SK-N-SH treated with all-trans-retinoic acid at 6 μM for 48 hours (cell line): ENCODE results near the gene CYP4A22.
"Not testable (repeated sequence)": the region's sequence is repeated elsewhere in the genome, so short reads cannot be mapped to it uniquely, and the experiment has no call there.

Experiments used
- ATAC-seq: fragments of 200-7000 bp; cut with Tn5 transposase; 3 replicates; pipeline ENCODE4 v1.9.1; 2020; ENCODE audit warnings: mild to moderate bottlenecking, moderate library complexity
- ARNTL ChIP-seq: fragments of 450-650 bp; formaldehyde crosslinking; IDR thresholded peaks from 2 replicates; pipeline ENCODE4 v1.5.0; 2020; ENCODE audit warnings: low read depth, mild to moderate bottlenecking, moderate library complexity, borderline replicate concordance
- BACH2 ChIP-seq: fragments of 250-450 bp; sonication (Bioruptor Pico); IDR thresholded peaks from 2 replicates; pipeline ENCODE4 v1.9.0; 2021; ENCODE audit warnings: mild to moderate bottlenecking, borderline replicate concordance
- CREB5 ChIP-seq: fragments of 250-450 bp; sonication (Bioruptor Pico); IDR thresholded peaks from 2 replicates; pipeline ENCODE4 v1.5.1; 2020; ENCODE audit warnings: low read depth, mild to moderate bottlenecking, moderate library complexity
- CSDC2 ChIP-seq: fragments of 250-450 bp; sonication (Bioruptor Pico); IDR thresholded peaks from 2 replicates; pipeline ENCODE4 v1.5.0; 2020; ENCODE audit warnings: mild to moderate bottlenecking, moderate library complexity
- CSRNP3 ChIP-seq: fragments of 250-450 bp; sonication (Bioruptor Pico); IDR thresholded peaks from 2 replicates; pipeline ENCODE4 v1.5.1; 2021; ENCODE audit warnings: mild to moderate bottlenecking, moderate library complexity
- ESRRG ChIP-seq: fragments of 250-450 bp; sonication (Bioruptor Pico); IDR thresholded peaks from 2 replicates; pipeline ENCODE4 v1.6.1; 2021; ENCODE audit warnings: mild to moderate bottlenecking
- GLIS3 ChIP-seq: fragments of 250-450 bp; sonication (Bioruptor Pico); IDR thresholded peaks from 2 replicates; pipeline ENCODE4 v1.5.0; 2020; ENCODE audit warnings: mild to moderate bottlenecking, moderate library complexity
- ISL1 ChIP-seq: fragments of 250-450 bp; sonication (Bioruptor Pico); IDR thresholded peaks from 2 replicates; pipeline ENCODE4 v2.1.2; 2022; ENCODE audit warnings: mild to moderate bottlenecking, moderate library complexity
- OSR1 ChIP-seq: fragments of 250-450 bp; sonication (Bioruptor Pico); IDR thresholded peaks from 2 replicates; pipeline ENCODE4 v1.8.0; 2022; ENCODE audit warnings: moderate library complexity, mild to moderate bottlenecking, inconsistent platforms
- PATZ1 ChIP-seq: fragments of 250-450 bp; sonication (Bioruptor Pico); IDR thresholded peaks from 2 replicates; pipeline ENCODE4 v1.8.0; 2020; ENCODE audit warnings: mild to moderate bottlenecking, moderate library complexity, borderline replicate concordance
- POU6F1 ChIP-seq: fragments of 250-450 bp; sonication (Bioruptor Pico); IDR thresholded peaks from 2 replicates; pipeline ENCODE4 v1.8.0; 2021; ENCODE audit warnings: low read depth, mild to moderate bottlenecking, moderate library complexity, borderline replicate concordance
- PPARA ChIP-seq: fragments of 250-450 bp; sonication (Bioruptor Pico); IDR thresholded peaks from 2 replicates; pipeline ENCODE4 v1.5.0; 2020; ENCODE audit warnings: mild to moderate bottlenecking, borderline replicate concordance
- RARB ChIP-seq: fragments of 250-450 bp; sonication (Bioruptor Pico); IDR thresholded peaks from 2 replicates; pipeline ENCODE4 v1.8.0; 2021; ENCODE audit warnings: mild to moderate bottlenecking, moderate library complexity
- SNAI2 ChIP-seq: fragments of 250-450 bp; sonication (Bioruptor Pico); IDR thresholded peaks from 2 replicates; pipeline ENCODE4 v1.5.0; 2020; ENCODE audit warnings: mild to moderate bottlenecking, moderate library complexity
- TCF4 ChIP-seq: fragments of 250-450 bp; sonication (Bioruptor Pico); IDR thresholded peaks from 2 replicates; pipeline ENCODE4 v1.8.0; 2021; ENCODE audit warnings: mild to moderate bottlenecking, moderate library complexity, borderline replicate concordance
- TSHZ2 ChIP-seq: fragments of 250-450 bp; sonication (Bioruptor Pico); IDR thresholded peaks from 2 replicates; pipeline ENCODE4 v1.5.0; 2020; ENCODE audit warnings: mild to moderate bottlenecking, moderate library complexity
- ZC3H10 ChIP-seq: fragments of 250-450 bp; sonication (Bioruptor Pico); IDR thresholded peaks from 2 replicates; pipeline ENCODE4 v1.5.1; 2021; ENCODE audit warnings: mild to moderate bottlenecking, moderate library complexity
- ZFP3 ChIP-seq: fragments of 250-450 bp; sonication (Bioruptor Pico); IDR thresholded peaks from 2 replicates; pipeline ENCODE4 v1.5.0; 2020; ENCODE audit warnings: mild to moderate bottlenecking, moderate library complexity
- ZFP30 ChIP-seq: fragments of 450-650 bp; formaldehyde crosslinking; IDR thresholded peaks from 2 replicates; pipeline ENCODE4 v1.5.0; 2022; ENCODE audit warnings: mild to moderate bottlenecking, moderate library complexity
- ZNF565 ChIP-seq: fragments of 450-650 bp; formaldehyde crosslinking; conservative IDR thresholded peaks from 2 replicates; pipeline ENCODE4 v1.5.0; 2020; ENCODE audit warnings: low read depth, mild to moderate bottlenecking, moderate library complexity
- ZNF70 ChIP-seq: fragments of 450-650 bp; formaldehyde crosslinking; IDR thresholded peaks from 2 replicates; pipeline ENCODE4 v1.5.0; 2020; ENCODE audit warnings: mild to moderate bottlenecking, moderate library complexity
- ZNF8 ChIP-seq: fragments of 450-650 bp; formaldehyde crosslinking; IDR thresholded peaks from 2 replicates; pipeline ENCODE4 v1.5.0; 2020; ENCODE audit warnings: mild to moderate bottlenecking, moderate library complexity

Gene CYP4A22

GRCh38 chr1:47194311-47194710 is 57.1 kb downstream of the CYP4A22 start:
- TF ChIP-seq ZC3H10 (CRISPR knock-in tag) (no peak), GLIS3 (no peak), CSDC2 (no peak), SNAI2 (no peak), RARB (CRISPR knock-in tag) (no peak), ZFP3 (no peak), ZNF8 (CRISPR knock-in tag) (no peak), BACH2 (CRISPR knock-in tag) (no peak), POU6F1 (CRISPR knock-in tag) (no peak), ZNF70 (CRISPR knock-in tag) (no peak)
- ATAC-seq: no peak

GRCh38 chr1:47195981-47196380 is 58.7 kb downstream of the CYP4A22 start:
- not testable (repeated sequence) for ATAC-seq

- no peak for ATAC-seq
- TF ChIP-seq ARNTL (CRISPR knock-in tag) (no peak), ESRRG (CRISPR knock-in tag) (no peak), OSR1 (no peak), ZFP3 (no peak), ZNF565 (CRISPR knock-in tag) (no peak), ISL1 (CRISPR knock-in tag) (no peak), POU6F1 (CRISPR knock-in tag) (no peak), CSDC2 (no peak)
These were observed 59.4 kb downstream of the CYP4A22 start for GRCh38 chr1:47196622-47197021.

GRCh38 chr1:47198214-47198613 is 61.0 kb downstream of the CYP4A22 start:
- no peak for ATAC-seq
- TF ChIP-seq CSDC2 (no peak), TCF4 (no peak), ZNF8 (CRISPR knock-in tag) (no peak), RARB (CRISPR knock-in tag) (no peak), ESRRG (CRISPR knock-in tag) (no peak), PATZ1 (CRISPR knock-in tag) (no peak), ZFP3 (no peak), ZNF70 (CRISPR knock-in tag) (no peak), OSR1 (no peak), GLIS3 (no peak), CSRNP3 (CRISPR knock-in tag) (no peak), POU6F1 (CRISPR knock-in tag) (no peak), PPARA (CRISPR knock-in tag) (no peak), ZC3H10 (CRISPR knock-in tag) (no peak), TSHZ2 (CRISPR knock-in tag) (no peak), CREB5 (CRISPR knock-in tag) (no peak), ZFP30 (no peak), ZNF565 (CRISPR knock-in tag) (no peak)
- TF ChIP-seq, all 23 proteins: peak for 0
